ENCODE data around the gene NDUFA8. TPM values are rescaled to one million over a fixed set of nuclear protein-coding genes. Genes with fewer than 3 reads are reported as not detected.

NDUFA8 gene
- total and polyA plus RNA-seq, 10 donors, result 27.8 to 72.7 (median 29.8) TPM

GRCh38 chr9:122131401-122132001 lies 28.1 kb downstream of the NDUFA8 start:
- peaks cover 0 to 31% (median 9%) of the 10 kb centered on the region in 7 donors for H3K27me3 ChIP-seq (replicated peaks in 1 of 7)
- H3K4me1 ChIP-seq, result peaks cover 6 to 52% (median 29%) of the 10 kb centered on the region in 6 donors
- intact Hi-C loops (cut with DNase I; ENCODE audit: low total_unique reads), result no loop called here
- H3K4me3 ChIP-seq, result no peak overlapping the region
- H3K27ac ChIP-seq, result no peak overlapping the region
- H3K9me3 ChIP-seq, result no peaks in the 10 kb centered on the region
- TF ChIP-seq POLR2A (IDR thresholded peaks at IDR 0.05) (no peak), CTCF (IDR thresholded peaks at IDR 0.05 in 8 of 11, conservative IDR thresholded peaks at IDR 0.05 in 3 of 11) (no peak), POLR2AphosphoS5 (IDR thresholded peaks at IDR 0.05) (no peak)
- DNase-seq, result no peak
- no peaks in the 10 kb centered on the region for H3K36me3 ChIP-seq
- WGBS, 5 donors, result 37 to 56% (median 44%) methylated on average over 16 to 21 of the region's 21 CpGs

DNA sequence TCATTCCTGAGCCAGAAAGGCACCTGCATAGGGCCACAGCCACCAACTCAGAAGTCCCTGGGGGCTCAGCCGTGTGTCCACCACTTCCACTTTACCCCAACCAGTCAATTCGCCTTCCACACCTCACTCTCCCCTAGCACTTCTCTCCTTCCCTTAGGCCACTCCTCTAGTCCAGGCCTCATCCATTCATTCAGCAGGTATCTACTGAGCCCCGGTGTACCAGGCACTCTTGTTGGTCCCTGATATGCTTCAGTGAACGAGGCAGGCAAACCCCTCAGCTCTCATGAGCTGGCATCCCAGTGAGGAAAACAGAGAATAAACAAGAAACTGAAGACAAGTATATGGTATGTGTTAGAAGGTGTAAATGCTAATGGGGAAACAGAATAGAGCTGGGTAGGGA lies 28.7 kb downstream of the NDUFA8 start:
- no peak overlapping the region for H3K4me3 ChIP-seq
- intact Hi-C loops (cut with DNase I; ENCODE audit: low total_unique reads), result no loop called here
- WGBS, 5 donors, result 77 to 85% (median 82%) methylated on average over 4 of the region's 4 CpGs

DNA sequence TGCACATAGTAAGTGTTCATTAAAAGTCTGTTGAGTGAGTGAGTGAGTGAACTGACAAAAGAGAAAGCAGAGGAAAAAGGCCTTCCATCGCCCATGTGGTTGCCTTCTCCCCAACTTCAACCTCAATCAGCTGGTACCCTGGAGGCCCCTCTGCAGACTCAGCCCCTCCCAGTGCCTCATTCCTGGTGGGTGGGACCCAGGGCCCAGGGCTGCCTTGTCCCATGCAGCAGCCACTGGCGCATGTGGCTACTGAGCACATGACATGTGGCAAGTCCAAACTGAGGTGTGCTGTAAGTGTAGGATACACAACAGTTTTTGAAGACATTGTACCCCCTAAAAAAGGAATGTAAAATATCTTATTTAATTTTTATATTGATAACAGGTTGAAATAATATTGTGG lies 29.6 kb downstream of the NDUFA8 start:
- no peak for DNase-seq

More for the DNA sequence above, 28.7 kb downstream of the NDUFA8 start:
- Histone ChIP-seq H3K27me3 (replicated peaks in 1 of 7) (peaks cover 0 to 37% (median 15%) of the 10 kb centered on the region in 7 donors), H3K27ac (no peak overlapping the region), H3K36me3 (no peaks in the 10 kb centered on the region), H3K9me3 (no peaks in the 10 kb centered on the region), H3K4me1 (peaks cover 12 to 58% (median 36%) of the 10 kb centered on the region in 6 donors)
- no peak for DNase-seq
- TF ChIP-seq CTCF (IDR thresholded peaks at IDR 0.05 in 8 of 11, conservative IDR thresholded peaks at IDR 0.05 in 3 of 11) (no peak), POLR2A (IDR thresholded peaks at IDR 0.05) (no peak), POLR2AphosphoS5 (IDR thresholded peaks at IDR 0.05) (no peak)

GRCh38 chr9:122128969-122129343 lies 30.6 kb downstream of the NDUFA8 start:
- TF ChIP-seq CTCF (IDR thresholded peaks at IDR 0.05 in 8 of 11, conservative IDR thresholded peaks at IDR 0.05 in 3 of 11) (no peak), POLR2A (IDR thresholded peaks at IDR 0.05) (no peak), POLR2AphosphoS5 (IDR thresholded peaks at IDR 0.05) (no peak)
- intact Hi-C loops (cut with DNase I; ENCODE audit: low total_unique reads), result loop anchor here (10.0 kb wide), 2 partner anchors 326 to 686 kb away; no protein-coding TSS in a partner anchor

More for the DNA sequence above, 29.6 kb downstream of the NDUFA8 start:
- WGBS, 5 donors, result 67 to 93% (median 85%) methylated on average over 2 of the region's 2 CpGs
- Histone ChIP-seq H3K9me3 (no peaks in the 10 kb centered on the region), H3K27ac (no peak overlapping the region), H3K4me1 (peaks cover 13 to 67% (median 44%) of the 10 kb centered on the region in 6 donors), H3K27me3 (replicated peaks in 1 of 7) (peaks cover 0 to 46% (median 21%) of the 10 kb centered on the region in 7 donors), H3K4me3 (no peak overlapping the region), H3K36me3 (no peaks in the 10 kb centered on the region)
- intact Hi-C loops (cut with DNase I; ENCODE audit: low total_unique reads), result loop anchor here (10.0 kb wide), 2 partner anchors 325 to 685 kb away; no protein-coding TSS in a partner anchor
- no peak for TF ChIP-seq POLR2A (IDR thresholded peaks at IDR 0.05)

More at GRCh38 chr9:122128969-122129343, 30.6 kb downstream of the NDUFA8 start:
- DNase-seq, result no peak
- Histone ChIP-seq H3K36me3 (no peaks in the 10 kb centered on the region), H3K27me3 (replicated peaks in 1 of 7) (peaks cover 0 to 56% (median 21%) of the 10 kb centered on the region in 7 donors), H3K4me3 (no peak overlapping the region), H3K9me3 (no peaks in the 10 kb centered on the region), H3K4me1 (peaks cover 13 to 64% (median 43%) of the 10 kb centered on the region in 6 donors), H3K27ac (no peak overlapping the region)
- WGBS, 5 donors, result 80 to 92% (median 85%) methylated on average over 7 of the region's 7 CpGs
